T-helper 1 cell treated with Interleukin-12 subunit alpha and Interleukin-12 subunit beta and Interleukin-4 antibody, amounts not matched to agents 30 μg/mL and 1 μg/mL, for 36 hours (primary cell): ENCODE data around the gene MYO9A.
"Not testable (repeated sequence)": the region's sequence is repeated elsewhere in the genome, so short reads cannot be mapped to it uniquely, and the experiment has no call there.

Experiments
- H3K27ac Mint-ChIP-seq: one replicate; pipeline ENCODE4 v1.8.0; 2021; ENCODE audit warnings: mild to moderate bottlenecking, mixed read lengths
- H3K27me3 Mint-ChIP-seq: one replicate; pipeline ENCODE4 v1.8.0; 2021; ENCODE audit warnings: low read depth, mixed read lengths
- H3K36me3 Mint-ChIP-seq: one replicate; pipeline ENCODE4 v1.8.0; 2021; ENCODE audit warnings: low read depth, mixed read lengths
- H3K4me1 Mint-ChIP-seq: one replicate; pipeline ENCODE4 v1.8.0; 2021; ENCODE audit warnings: low read depth, mixed read lengths
- H3K4me3 Mint-ChIP-seq: one replicate; pipeline ENCODE4 v1.8.0; 2021; ENCODE audit warnings: mild to moderate bottlenecking, moderate library complexity, mixed read lengths
- H3K9me3 Mint-ChIP-seq: one replicate; pipeline ENCODE4 v1.8.0; 2021; ENCODE audit warnings: mixed read lengths

Gene MYO9A

GRCh38 chr15:72014555-72014954 lies 103.4 kb downstream of the MYO9A start:
- H3K9me3 Mint-ChIP-seq, H3K27ac Mint-ChIP-seq, H3K36me3 Mint-ChIP-seq, H3K4me1 Mint-ChIP-seq, H3K27me3 Mint-ChIP-seq, H3K4me3 Mint-ChIP-seq: not testable (repeated sequence)

GRCh38 chr15:72013703-72014102 lies 104.2 kb downstream of the MYO9A start:
- no peak overlapping the region for H3K27ac Mint-ChIP-seq
- H3K4me1 Mint-ChIP-seq, result no peaks in the 10 kb centered on the region
- H3K27me3 Mint-ChIP-seq, result no peaks in the 10 kb centered on the region
- no peaks in the 10 kb centered on the region for H3K36me3 Mint-ChIP-seq
- no peaks in the 10 kb centered on the region for H3K9me3 Mint-ChIP-seq
- no peak overlapping the region for H3K4me3 Mint-ChIP-seq

- H3K36me3 Mint-ChIP-seq, result no peaks in the 10 kb centered on the region
- no peak overlapping the region for H3K27ac Mint-ChIP-seq
- no peaks in the 10 kb centered on the region for H3K27me3 Mint-ChIP-seq
- no peaks in the 10 kb centered on the region for H3K9me3 Mint-ChIP-seq
- no peak overlapping the region for H3K4me3 Mint-ChIP-seq
- no peaks in the 10 kb centered on the region for H3K4me1 Mint-ChIP-seq
Measured at GRCh38 chr15:72011302-72011942, 106.5 kb downstream of the MYO9A start.

- Mint-ChIP-seq H3K27me3 (no peaks in the 10 kb centered on the region), H3K36me3 (no peaks in the 10 kb centered on the region), H3K9me3 (no peaks in the 10 kb centered on the region), H3K27ac (no peak overlapping the region), H3K4me1 (no peaks in the 10 kb centered on the region), H3K4me3 (no peak overlapping the region)
Measured at GRCh38 chr15:72009222-72009621, 108.7 kb downstream of the MYO9A start.

- no peak overlapping the region for H3K4me3 Mint-ChIP-seq
- no peaks in the 10 kb centered on the region for H3K4me1 Mint-ChIP-seq
- H3K27ac Mint-ChIP-seq, result no peak overlapping the region
- no peaks in the 10 kb centered on the region for H3K9me3 Mint-ChIP-seq
- H3K36me3 Mint-ChIP-seq, result no peaks in the 10 kb centered on the region
- H3K27me3 Mint-ChIP-seq, result no peaks in the 10 kb centered on the region
Measured at GRCh38 chr15:72006382-72006781, 111.6 kb downstream of the MYO9A start.

GRCh38 chr15:72005483-72005882 lies 112.5 kb downstream of the MYO9A start:
- Mint-ChIP-seq H3K4me3 (no peak overlapping the region), H3K27me3 (no peaks in the 10 kb centered on the region), H3K27ac (no peak overlapping the region), H3K36me3 (no peaks in the 10 kb centered on the region), H3K9me3 (no peaks in the 10 kb centered on the region), H3K4me1 (no peaks in the 10 kb centered on the region)

GRCh38 chr15:71999807-72000206 lies 118.1 kb downstream of the MYO9A start:
- H3K4me1 Mint-ChIP-seq, result no peaks in the 10 kb centered on the region
- H3K27ac Mint-ChIP-seq, result no peak overlapping the region
- H3K27me3 Mint-ChIP-seq, result no peaks in the 10 kb centered on the region
- H3K4me3 Mint-ChIP-seq, result no peak overlapping the region
- H3K9me3 Mint-ChIP-seq, result no peaks in the 10 kb centered on the region
- no peaks in the 10 kb centered on the region for H3K36me3 Mint-ChIP-seq

- H3K36me3 Mint-ChIP-seq, H3K27ac Mint-ChIP-seq: not testable (repeated sequence)
Measured at GRCh38 chr15:71998717-71999116, 119.2 kb downstream of the MYO9A start.

GRCh38 chr15:71997691-71998090 lies 120.3 kb downstream of the MYO9A start:
- H3K4me3 Mint-ChIP-seq, result no peak overlapping the region

More at GRCh38 chr15:71998717-71999116, 119.2 kb downstream of the MYO9A start:
- not testable (repeated sequence) for H3K4me3 Mint-ChIP-seq, H3K27me3 Mint-ChIP-seq, H3K9me3 Mint-ChIP-seq, H3K4me1 Mint-ChIP-seq

GRCh38 chr15:71975816-71976150 lies 142.2 kb downstream of the MYO9A start:
- Mint-ChIP-seq H3K9me3 (no peaks in the 10 kb centered on the region), H3K27ac (no peak overlapping the region), H3K36me3 (no peaks in the 10 kb centered on the region), H3K27me3 (no peaks in the 10 kb centered on the region), H3K4me3 (no peak overlapping the region), H3K4me1 (no peaks in the 10 kb centered on the region)

More at GRCh38 chr15:71997691-71998090, 120.3 kb downstream of the MYO9A start:
- Mint-ChIP-seq H3K27ac (no peak overlapping the region), H3K9me3 (no peaks in the 10 kb centered on the region), H3K36me3 (no peaks in the 10 kb centered on the region), H3K27me3 (no peaks in the 10 kb centered on the region), H3K4me1 (no peaks in the 10 kb centered on the region)

GRCh38 chr15:71974211-71974610 lies 143.7 kb downstream of the MYO9A start:
- Mint-ChIP-seq H3K27me3 (no peaks in the 10 kb centered on the region), H3K9me3 (no peaks in the 10 kb centered on the region), H3K36me3 (no peaks in the 10 kb centered on the region), H3K4me1 (no peaks in the 10 kb centered on the region), H3K4me3 (no peak overlapping the region), H3K27ac (no peak overlapping the region)

GRCh38 chr15:71973366-71973765 lies 144.6 kb downstream of the MYO9A start:
- H3K4me1 Mint-ChIP-seq, result no peaks in the 10 kb centered on the region
- H3K27me3 Mint-ChIP-seq, result no peaks in the 10 kb centered on the region
- H3K36me3 Mint-ChIP-seq, result no peaks in the 10 kb centered on the region
- H3K4me3 Mint-ChIP-seq, result no peak overlapping the region
- H3K9me3 Mint-ChIP-seq, result no peaks in the 10 kb centered on the region
- no peak overlapping the region for H3K27ac Mint-ChIP-seq

GRCh38 chr15:71971905-71972304 lies 146.0 kb downstream of the MYO9A start:
- H3K36me3 Mint-ChIP-seq, result no peaks in the 10 kb centered on the region
- H3K27ac Mint-ChIP-seq, result no peak overlapping the region
- H3K9me3 Mint-ChIP-seq, result no peaks in the 10 kb centered on the region
- no peaks in the 10 kb centered on the region for H3K27me3 Mint-ChIP-seq
- no peak overlapping the region for H3K4me3 Mint-ChIP-seq
- no peaks in the 10 kb centered on the region for H3K4me1 Mint-ChIP-seq

GRCh38 chr15:71970435-71970834 lies 147.5 kb downstream of the MYO9A start:
- Mint-ChIP-seq H3K36me3 (no peaks in the 10 kb centered on the region), H3K4me1 (no peaks in the 10 kb centered on the region), H3K4me3 (no peak overlapping the region), H3K27ac (no peak overlapping the region), H3K27me3 (no peaks in the 10 kb centered on the region), H3K9me3 (no peaks in the 10 kb centered on the region)

GRCh38 chr15:71962537-71962936 lies 155.4 kb downstream of the MYO9A start:
- H3K4me1 Mint-ChIP-seq, result no peaks in the 10 kb centered on the region
- H3K27ac Mint-ChIP-seq, result no peak overlapping the region
- no peaks in the 10 kb centered on the region for H3K36me3 Mint-ChIP-seq
- no peak overlapping the region for H3K4me3 Mint-ChIP-seq
- H3K27me3 Mint-ChIP-seq, result no peaks in the 10 kb centered on the region
- H3K9me3 Mint-ChIP-seq, result no peaks in the 10 kb centered on the region

- no peaks in the 10 kb centered on the region for H3K9me3 Mint-ChIP-seq
- H3K27ac Mint-ChIP-seq, result no peak overlapping the region
- H3K4me3 Mint-ChIP-seq, result no peak overlapping the region
- no peaks in the 10 kb centered on the region for H3K27me3 Mint-ChIP-seq
- H3K36me3 Mint-ChIP-seq, result no peaks in the 10 kb centered on the region
- no peaks in the 10 kb centered on the region for H3K4me1 Mint-ChIP-seq
Measured at GRCh38 chr15:71957026-71957425, 160.9 kb downstream of the MYO9A start.
